ENCODE results near the gene SAA4. TPM values are rescaled to one million over a fixed set of nuclear protein-coding genes. Genes with fewer than 3 reads are reported as not detected.

The SAA4 gene
- polyA plus RNA-seq, 1 donor (not counting 4 experiments of a cell fraction or from before 2014, with no cell fraction given), result not detected

DNA sequence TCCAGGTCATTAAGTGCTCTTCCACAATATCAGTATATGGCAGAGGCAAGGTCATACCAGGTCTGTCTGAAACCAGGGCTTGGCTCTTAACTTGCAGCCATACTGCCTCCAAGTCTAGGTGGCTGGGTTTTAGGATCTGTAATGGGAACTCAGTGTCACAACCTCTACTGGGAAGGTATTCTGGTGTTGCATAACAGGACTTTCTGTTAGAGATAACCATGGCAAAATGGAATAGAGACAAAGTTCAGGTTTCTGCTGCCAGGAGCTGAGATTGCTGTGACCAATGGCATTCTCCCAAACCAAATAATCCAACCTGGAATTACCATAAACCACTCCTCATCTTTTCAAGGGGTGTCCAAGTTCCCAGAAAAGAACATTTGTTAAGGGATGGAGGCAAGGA, 22.7 kb upstream of the SAA4 start:
- DNase-seq (ENCODE audit: low read depth, low spot score), result no peak
- H3K9me3 ChIP-seq (ENCODE audit: control insufficient read depth, low read depth, low read length), result no peaks in the 10 kb centered on the region
- H3K79me2 ChIP-seq (ENCODE audit: control insufficient read depth, insufficient read depth, low read length), result no peaks in the 10 kb centered on the region
- H3K36me3 ChIP-seq (ENCODE audit: control insufficient read depth in 2 of 2, extremely low read depth in 1 of 2, insufficient read depth in 2 of 2, low read length in 2 of 2), result no peaks in the 10 kb centered on the region
- no peak overlapping the region for H3K4me2 ChIP-seq (ENCODE audit: control insufficient read depth, extremely low read depth, insufficient read depth, low read depth, low read length)
- H3K9ac ChIP-seq (ENCODE audit: control insufficient read depth, extremely low read depth, insufficient read depth, low read length), result no peak overlapping the region
- no peaks in the 10 kb centered on the region for H3K9me1 ChIP-seq (ENCODE audit: control insufficient read depth, extremely low read depth, insufficient read depth, low read length)
- H2AFZ ChIP-seq (ENCODE audit: control insufficient read depth, low read length), result no peak overlapping the region
- no peak for FAIRE-seq
- H3K27ac ChIP-seq (ENCODE audit: control insufficient read depth, insufficient read depth, low read length), result no peak overlapping the region
- no peak overlapping the region for H3K4me3 ChIP-seq (ENCODE audit: control insufficient read depth in 2 of 3, extremely low read depth in 1 of 3, insufficient read depth in 2 of 3, low read depth in 1 of 3, low read length in 3 of 3)
- no peaks in the 10 kb centered on the region for H4K20me1 ChIP-seq (ENCODE audit: control insufficient read depth, extremely low read depth, insufficient read depth, low read length)
- no peaks in the 10 kb centered on the region for H3K4me1 ChIP-seq (ENCODE audit: control insufficient read depth, extremely low read depth, insufficient read depth, low read length)
- dilution Hi-C loops (cut with MboI; ENCODE audit: extremely low pct_ligation_motif_present, low sequenced_read_pairs), result no loop called here
- no peaks in the 10 kb centered on the region for H3K27me3 ChIP-seq (ENCODE audit: control insufficient read depth, extremely low read depth, insufficient read depth, low read length)
- no peak for TF ChIP-seq EZH2 (IDR thresholded peaks at IDR 0.05; ENCODE audit: low read length)
- TF ChIP-seq, protein P1, sequence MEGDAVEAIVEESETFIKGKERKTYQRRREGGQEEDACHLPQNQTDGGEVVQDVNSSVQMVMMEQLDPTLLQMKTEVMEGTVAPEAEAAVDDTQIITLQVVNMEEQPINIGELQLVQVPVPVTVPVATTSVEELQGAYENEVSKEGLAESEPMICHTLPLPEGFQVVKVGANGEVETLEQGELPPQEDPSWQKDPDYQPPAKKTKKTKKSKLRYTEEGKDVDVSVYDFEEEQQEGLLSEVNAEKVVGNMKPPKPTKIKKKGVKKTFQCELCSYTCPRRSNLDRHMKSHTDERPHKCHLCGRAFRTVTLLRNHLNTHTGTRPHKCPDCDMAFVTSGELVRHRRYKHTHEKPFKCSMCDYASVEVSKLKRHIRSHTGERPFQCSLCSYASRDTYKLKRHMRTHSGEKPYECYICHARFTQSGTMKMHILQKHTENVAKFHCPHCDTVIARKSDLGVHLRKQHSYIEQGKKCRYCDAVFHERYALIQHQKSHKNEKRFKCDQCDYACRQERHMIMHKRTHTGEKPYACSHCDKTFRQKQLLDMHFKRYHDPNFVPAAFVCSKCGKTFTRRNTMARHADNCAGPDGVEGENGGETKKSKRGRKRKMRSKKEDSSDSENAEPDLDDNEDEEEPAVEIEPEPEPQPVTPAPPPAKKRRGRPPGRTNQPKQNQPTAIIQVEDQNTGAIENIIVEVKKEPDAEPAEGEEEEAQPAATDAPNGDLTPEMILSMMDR (optimal IDR thresholded peaks at IDR 0.05 in 1 of 3, IDR thresholded peaks at IDR 0.05 in 1 of 3, conservative IDR thresholded peaks at IDR 0.05 in 1 of 3; ENCODE audit: extremely low read depth in 1 of 3, insufficient read depth in 2 of 3, low read length in 3 of 3), result no peak

DNA sequence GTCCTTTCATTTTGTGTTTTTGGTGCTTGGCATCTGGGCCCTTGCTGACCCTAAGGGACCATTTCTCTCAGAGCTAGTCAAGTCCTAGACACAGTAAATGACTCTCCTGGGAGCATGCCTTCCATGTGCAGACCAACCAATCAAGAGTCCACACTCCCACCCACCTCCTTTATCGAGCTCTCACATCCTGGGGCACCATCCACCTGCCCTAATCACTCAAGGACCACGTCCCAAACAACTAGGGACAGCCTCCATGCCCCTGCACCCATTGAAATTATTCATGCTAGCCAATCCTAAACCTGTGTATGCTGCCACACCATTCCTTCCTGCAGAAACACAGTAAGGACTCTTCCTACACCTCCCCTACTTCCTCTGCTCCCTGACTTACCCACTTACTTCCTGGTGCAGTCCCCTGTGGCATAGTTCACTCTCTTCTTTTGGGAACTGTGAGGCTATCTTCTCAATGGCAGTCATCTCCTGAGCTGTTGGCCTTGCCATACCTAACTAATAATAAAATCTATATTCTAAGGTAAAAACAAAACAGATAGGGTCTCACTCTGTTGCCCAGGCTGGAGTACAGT, 18.3 kb upstream of the SAA4 start:
- no peak overlapping the region for H3K4me3 ChIP-seq (ENCODE audit: control insufficient read depth in 2 of 3, extremely low read depth in 1 of 3, insufficient read depth in 2 of 3, low read depth in 1 of 3, low read length in 3 of 3)
- dilution Hi-C loops (cut with MboI; ENCODE audit: extremely low pct_ligation_motif_present, low sequenced_read_pairs), result no loop called here
- H3K4me2 ChIP-seq (ENCODE audit: control insufficient read depth, extremely low read depth, insufficient read depth, low read depth, low read length), result no peak overlapping the region
- no peak for FAIRE-seq
- TF ChIP-seq, protein P1 (optimal IDR thresholded peaks at IDR 0.05 in 1 of 3, IDR thresholded peaks at IDR 0.05 in 1 of 3, conservative IDR thresholded peaks at IDR 0.05 in 1 of 3; ENCODE audit: extremely low read depth in 1 of 3, insufficient read depth in 2 of 3, low read length in 3 of 3), result no peak
- TF ChIP-seq EZH2 (IDR thresholded peaks at IDR 0.05; ENCODE audit: low read length), result no peak
- H3K27ac ChIP-seq (ENCODE audit: control insufficient read depth, insufficient read depth, low read length), result no peak overlapping the region
- no peaks in the 10 kb centered on the region for H3K36me3 ChIP-seq (ENCODE audit: control insufficient read depth in 2 of 2, extremely low read depth in 1 of 2, insufficient read depth in 2 of 2, low read length in 2 of 2)
- no peaks in the 10 kb centered on the region for H3K4me1 ChIP-seq (ENCODE audit: control insufficient read depth, extremely low read depth, insufficient read depth, low read length)
- DNase-seq (ENCODE audit: low read depth, low spot score), result no peak
- H2AFZ ChIP-seq (ENCODE audit: control insufficient read depth, low read length), result no peak overlapping the region
- H3K79me2 ChIP-seq (ENCODE audit: control insufficient read depth, insufficient read depth, low read length), result no peaks in the 10 kb centered on the region
- H3K9ac ChIP-seq (ENCODE audit: control insufficient read depth, extremely low read depth, insufficient read depth, low read length), result no peak overlapping the region
- no peaks in the 10 kb centered on the region for H3K9me3 ChIP-seq (ENCODE audit: control insufficient read depth, low read depth, low read length)
- H3K9me1 ChIP-seq (ENCODE audit: control insufficient read depth, extremely low read depth, insufficient read depth, low read length), result no peaks in the 10 kb centered on the region
- H3K27me3 ChIP-seq (ENCODE audit: control insufficient read depth, extremely low read depth, insufficient read depth, low read length), result no peaks in the 10 kb centered on the region
- H4K20me1 ChIP-seq (ENCODE audit: control insufficient read depth, extremely low read depth, insufficient read depth, low read length), result no peaks in the 10 kb centered on the region
